Fibroblast of mammary gland (primary cell): ENCODE measurements around the gene ADCY6.

Source experiments
- DNase-seq: peaks from one replicate; pipeline ENCODE4 v3.0.0-alpha.2; 2010; ENCODE audit warnings: low read depth
- H3K4me3 ChIP-seq: 2 replicates; pipeline ENCODE4 v1.5.1; 2011; ENCODE audit warnings: low read depth, mild to moderate bottlenecking, low read length, moderate library complexity; ENCODE audit not compliant: control insufficient read depth
- TF ChIP-seq, protein P1 (sequence below): conservative IDR thresholded peaks from 2 replicates; pipeline ENCODE4 v1.5.1; 2011; ENCODE audit warnings: low read depth, low read length, inconsistent platforms; ENCODE audit not compliant: control insufficient read depth, insufficient read depth

Gene ADCY6

DNA sequence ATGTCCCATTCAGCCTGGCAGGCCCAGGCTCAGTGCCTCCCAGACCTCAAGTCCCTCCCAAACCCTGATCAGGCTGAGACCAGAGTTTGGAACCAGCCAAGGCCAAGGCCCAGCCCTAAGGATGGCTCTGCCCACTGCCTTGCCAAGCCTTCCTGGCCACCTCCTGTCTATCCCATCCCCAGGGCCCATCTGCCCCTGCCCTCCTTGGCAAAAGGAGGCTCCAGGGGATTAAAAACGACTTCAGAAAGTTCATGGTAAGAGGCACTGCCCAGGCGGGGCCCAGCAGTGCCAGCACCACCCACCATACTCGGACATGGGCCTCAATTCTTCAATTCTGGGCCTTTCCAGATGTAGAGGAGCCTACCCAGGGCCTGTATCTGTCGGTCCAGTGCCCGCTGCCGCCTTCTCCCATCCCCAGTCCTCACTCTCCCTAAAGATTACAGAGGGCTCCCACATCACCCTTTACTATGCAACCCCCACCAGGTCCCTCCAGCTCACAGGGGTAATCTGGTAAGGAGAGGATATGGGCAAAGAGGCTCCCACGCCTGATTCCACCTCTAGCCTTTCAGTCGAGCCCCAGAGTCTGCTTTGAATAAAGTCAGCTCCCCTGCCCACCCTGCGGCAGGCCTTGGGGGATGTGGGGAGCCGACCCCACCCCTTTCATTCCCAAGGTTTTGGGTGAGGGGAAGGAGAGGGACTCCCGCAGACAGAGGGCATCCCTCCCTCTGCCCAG, 932 bp downstream of the ADCY6 start:
- H3K4me3 ChIP-seq, result peak overlapping the region; percentile 65
- DNase-seq, result no peak
- TF ChIP-seq, protein P1, sequence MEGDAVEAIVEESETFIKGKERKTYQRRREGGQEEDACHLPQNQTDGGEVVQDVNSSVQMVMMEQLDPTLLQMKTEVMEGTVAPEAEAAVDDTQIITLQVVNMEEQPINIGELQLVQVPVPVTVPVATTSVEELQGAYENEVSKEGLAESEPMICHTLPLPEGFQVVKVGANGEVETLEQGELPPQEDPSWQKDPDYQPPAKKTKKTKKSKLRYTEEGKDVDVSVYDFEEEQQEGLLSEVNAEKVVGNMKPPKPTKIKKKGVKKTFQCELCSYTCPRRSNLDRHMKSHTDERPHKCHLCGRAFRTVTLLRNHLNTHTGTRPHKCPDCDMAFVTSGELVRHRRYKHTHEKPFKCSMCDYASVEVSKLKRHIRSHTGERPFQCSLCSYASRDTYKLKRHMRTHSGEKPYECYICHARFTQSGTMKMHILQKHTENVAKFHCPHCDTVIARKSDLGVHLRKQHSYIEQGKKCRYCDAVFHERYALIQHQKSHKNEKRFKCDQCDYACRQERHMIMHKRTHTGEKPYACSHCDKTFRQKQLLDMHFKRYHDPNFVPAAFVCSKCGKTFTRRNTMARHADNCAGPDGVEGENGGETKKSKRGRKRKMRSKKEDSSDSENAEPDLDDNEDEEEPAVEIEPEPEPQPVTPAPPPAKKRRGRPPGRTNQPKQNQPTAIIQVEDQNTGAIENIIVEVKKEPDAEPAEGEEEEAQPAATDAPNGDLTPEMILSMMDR, result no peak

DNA sequence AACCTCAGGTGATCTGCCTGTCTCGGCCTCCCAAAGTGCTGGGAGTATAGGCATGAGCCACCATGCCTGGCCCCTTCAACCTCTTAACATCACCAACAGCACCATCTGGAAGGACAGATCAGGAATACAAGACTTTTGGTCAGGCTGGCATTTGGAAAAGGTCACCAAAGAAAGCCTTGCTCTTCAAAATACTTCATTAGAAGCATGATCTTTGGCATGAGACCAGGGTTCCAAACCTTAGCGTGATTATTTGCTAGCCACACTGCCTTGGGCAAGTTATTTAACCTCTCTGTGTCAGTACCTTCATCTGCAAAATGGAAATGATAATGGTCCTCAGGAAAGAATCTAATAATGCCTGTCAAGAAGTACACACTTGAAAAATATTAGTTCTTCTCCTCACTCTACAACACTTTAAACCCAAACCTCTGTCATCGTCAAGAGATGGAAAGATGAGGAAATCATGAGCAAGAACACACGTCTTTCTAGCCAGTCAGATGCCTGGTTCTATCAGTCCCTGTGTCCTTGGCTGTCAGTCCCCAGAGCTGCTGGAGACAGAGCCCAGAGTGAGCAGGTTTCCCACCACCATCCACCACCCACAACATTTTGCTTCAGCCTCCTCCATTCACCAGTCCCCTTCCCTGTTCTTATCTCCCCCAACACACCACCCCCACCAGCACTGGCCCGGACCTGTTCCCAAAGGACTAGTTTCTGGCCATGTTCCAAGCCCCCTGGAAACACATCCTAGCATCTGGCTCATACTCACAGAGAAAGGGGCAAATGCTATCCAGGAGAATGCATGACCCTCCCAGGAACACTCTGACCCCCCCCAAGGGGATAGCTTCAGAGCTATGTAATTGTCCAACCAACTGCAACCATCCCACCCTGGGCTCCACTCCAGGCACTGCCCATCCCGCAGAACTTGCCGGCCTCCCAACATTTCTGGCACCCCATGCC, 2.0 kb downstream of the ADCY6 start:
- TF ChIP-seq, protein P1, result no peak
- DNase-seq, result peak; percentile 21
- H3K4me3 ChIP-seq, result peak overlapping the region; percentile 65

DNA sequence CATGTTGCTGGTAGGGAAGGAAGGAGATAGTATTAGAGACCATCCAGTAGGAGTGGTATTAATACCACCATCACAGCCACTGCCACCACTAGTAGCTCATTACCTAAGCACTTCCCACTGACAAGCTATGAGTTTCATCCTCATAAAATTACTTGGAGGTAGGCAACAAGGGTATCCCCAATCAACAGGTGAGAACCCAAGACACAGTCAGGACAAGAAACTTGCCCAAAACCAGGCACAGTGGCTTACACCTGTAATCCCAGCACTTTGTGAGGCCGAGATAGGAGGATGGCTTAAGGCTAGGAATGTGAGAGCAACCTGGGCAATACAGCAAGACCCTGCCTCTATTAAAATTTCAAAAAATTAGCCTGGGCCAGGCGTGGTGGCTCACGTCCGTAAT, 5.5 kb downstream of the ADCY6 start:
- TF ChIP-seq, protein P1, result no peak
- no peak for DNase-seq
- H3K4me3 ChIP-seq, result no peak overlapping the region

DNA sequence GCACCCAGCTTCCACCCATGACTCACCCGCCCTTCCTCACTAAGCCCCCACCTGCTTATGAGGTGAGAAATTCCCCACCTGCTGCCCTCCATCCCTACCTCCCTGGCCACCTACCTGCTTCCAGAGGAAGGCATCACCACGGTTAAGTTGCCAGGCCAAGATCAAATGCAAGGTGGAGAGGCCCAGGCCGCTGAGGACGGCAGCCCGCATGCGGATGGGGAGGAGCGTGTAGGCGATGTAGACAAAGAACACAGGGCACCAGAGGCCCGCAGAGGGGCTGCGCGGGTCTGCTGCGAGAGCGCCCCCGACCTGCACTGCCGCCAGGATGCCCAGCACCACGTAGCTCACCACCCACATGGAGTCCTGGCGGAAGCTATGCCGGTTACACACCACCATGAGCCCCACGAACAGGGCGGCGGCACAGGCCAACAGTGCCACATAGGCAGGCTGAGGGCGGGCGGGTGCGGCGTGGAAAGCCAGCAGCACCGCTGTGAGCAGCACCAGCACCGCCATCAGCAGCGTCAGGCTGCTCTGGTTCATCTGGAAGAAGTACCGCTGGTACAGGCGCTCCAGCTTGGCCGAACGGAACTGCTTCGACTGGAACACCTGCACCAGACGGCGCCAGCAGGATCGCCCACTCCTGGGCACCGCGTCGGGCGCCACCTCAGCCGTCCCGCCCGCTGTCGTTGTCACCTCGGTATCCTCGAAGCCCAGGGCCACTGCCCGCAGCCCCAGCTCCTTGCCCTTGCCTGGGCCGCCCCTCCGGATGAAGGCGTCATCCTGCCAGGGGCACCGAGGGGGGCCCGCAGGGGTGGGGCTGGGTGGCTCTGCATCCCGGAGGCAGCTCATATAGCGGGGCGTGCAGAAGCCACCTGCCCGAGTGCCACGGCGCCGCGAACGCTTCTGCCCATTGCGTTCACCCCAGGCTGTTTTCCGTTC, 6.2 kb downstream of the ADCY6 start:
- no peak for DNase-seq
- H3K4me3 ChIP-seq, result no peak overlapping the region
- TF ChIP-seq, protein P1, result no peak

DNA sequence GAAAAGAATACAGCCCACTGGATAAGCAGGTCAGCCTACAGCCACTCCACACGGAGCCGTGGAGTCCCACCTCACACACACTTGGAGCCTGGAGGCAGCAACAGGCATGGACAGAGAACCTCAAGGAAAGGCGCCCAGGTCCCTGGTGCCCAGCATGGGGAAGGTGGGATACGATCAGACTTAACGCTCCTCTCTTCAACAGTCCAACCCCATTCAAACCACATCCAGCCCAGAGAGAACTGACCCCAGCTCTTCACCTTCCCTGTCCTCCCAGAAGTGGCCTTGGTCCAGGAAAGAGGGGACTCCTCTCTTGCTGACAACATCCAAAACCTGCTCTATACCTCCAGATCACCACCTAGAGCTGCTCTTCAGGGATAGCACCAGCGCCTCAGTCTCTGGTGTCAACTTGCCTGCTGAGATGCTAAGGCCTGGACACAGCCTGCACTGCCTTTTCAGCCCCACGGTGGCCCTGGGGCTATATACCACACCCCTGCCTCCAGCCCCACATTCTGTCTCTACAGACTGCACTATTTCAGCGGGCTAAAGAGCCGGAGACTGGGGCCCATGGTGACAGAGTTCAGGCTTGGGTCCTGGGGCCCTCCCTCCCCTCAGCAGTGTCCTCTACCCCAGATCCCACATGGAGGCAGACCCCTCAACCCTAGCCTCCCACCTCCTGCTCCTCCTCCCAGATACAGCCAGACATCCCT, 7.0 kb downstream of the ADCY6 start:
- no peak overlapping the region for H3K4me3 ChIP-seq
- TF ChIP-seq, protein P1, result no peak
- DNase-seq, result no peak
